GM21825 (cell line): ENCODE measurements around the gene HAPLN2.

ENCODE experiments used
- ATAC-seq: cut with Tn5 transposase; IDR thresholded peaks from one replicate; pipeline ENCODE4 v1.9.1; 2021; ENCODE audit warnings: mild to moderate bottlenecking, moderate library complexity; ENCODE audit not compliant: unreplicated experiment

Gene HAPLN2

DNA sequence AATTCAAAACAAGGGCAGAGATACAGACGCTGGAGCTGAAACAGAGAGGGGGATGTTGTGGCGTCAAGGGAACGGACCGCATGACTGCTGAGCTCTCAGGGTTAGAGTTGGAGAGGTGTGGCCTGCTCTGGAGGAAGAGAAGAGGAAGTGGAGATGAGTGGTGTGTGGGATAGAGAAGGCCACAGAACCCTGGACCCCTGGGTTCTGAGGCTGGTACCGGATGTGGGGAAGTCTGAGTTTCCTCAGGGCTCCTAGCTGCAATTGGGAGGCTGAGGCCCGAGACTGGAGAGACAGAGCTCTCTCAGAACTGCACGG, 24.5 kb downstream of the HAPLN2 start:
- no peak for ATAC-seq

DNA sequence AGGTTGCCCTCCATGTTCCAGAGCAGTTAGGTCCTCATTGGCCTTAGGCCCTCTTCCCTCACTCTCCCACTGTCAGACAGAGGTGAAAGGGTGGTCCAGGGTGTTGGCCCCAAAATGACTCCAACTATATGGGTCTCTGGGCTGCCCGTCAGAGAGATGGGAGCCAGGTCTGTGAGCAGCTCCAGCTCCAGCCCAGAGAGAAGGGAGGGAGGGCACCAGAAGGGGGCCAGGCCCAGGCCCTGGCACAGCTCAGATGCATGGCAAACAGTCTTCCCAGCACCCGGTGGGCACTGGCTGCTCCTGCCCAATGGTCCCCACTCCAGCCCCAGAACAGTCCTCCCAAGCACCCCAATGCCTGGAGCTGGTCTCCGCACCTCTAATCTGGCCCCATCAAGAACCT, 24.9 kb downstream of the HAPLN2 start:
- ATAC-seq = no peak

DNA sequence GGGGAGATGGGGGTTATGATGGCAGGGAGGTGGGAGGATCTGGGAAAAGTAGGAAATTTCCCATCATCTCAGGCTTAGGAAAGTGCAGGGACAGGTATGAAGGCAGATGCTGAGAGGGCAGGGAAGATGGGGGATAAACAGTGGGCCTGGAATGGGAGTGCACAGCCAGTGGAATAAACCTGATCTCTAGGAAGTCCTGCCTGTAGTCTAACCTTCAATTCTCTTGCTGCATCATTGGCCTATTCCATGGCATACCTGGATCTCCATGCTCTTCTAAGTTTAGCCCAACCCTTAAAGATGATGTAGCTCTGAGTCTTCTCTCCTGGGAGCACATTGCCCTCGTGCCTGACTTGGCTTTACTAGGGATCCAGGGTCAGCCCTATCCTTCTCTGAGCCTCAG, 25.4 kb downstream of the HAPLN2 start:
- ATAC-seq = no peak

DNA sequence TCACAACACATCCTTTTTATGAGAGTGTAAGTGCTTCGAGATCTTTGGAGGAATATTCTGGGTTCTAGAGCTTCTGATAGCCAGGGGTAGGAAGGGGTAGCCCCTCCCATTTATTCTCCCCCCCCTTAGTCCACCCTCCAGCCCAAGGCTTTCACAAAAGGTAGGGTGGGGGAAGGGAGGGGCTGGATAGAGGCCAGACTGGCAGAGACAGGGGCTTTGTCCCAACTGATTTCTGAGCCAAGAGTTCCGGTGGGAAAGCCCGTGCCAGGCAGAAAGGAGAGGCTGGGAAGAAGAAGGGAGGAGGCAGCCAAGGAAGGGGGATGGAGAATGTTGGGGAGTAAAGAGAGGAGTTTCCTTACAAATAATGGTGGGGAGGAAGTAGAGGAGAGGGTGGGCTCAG, 25.8 kb downstream of the HAPLN2 start:
- ATAC-seq = no peak

DNA sequence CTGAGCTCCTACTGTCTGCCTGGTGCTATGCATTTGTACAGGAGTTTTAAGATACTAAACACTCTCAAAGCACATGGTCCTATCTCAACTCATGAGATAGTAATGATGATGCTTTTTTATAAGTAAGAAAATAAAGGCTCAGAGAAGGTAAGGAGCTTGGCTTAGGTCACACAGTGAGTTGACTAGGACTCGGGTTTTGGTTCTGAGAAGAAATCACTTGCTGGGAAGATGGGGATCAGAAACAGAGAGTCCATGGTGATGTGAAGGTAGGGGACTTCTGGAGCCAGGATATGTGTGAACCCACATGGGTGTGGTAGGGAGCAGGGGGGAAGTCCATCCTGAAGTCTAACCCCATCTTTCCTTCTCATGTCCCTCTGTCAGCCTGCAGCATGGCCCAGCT, 26.5 kb downstream of the HAPLN2 start:
- no peak for ATAC-seq

DNA sequence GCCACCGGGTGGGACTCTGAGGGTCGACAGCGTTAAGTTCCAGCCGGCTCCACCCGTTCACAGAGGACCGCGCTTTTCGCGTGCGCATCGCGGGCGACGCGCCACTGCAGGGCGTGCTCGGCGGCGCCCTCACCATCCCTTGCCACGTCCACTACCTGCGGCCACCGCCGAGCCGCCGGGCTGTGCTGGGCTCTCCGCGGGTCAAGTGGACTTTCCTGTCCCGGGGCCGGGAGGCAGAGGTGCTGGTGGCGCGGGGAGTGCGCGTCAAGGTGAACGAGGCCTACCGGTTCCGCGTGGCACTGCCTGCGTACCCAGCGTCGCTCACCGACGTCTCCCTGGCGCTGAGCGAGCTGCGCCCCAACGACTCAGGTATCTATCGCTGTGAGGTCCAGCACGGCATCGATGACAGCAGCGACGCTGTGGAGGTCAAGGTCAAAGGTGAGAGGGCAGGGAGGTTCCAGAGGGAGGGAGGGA, 27.6 kb downstream of the HAPLN2 start:
- no peak for ATAC-seq

DNA sequence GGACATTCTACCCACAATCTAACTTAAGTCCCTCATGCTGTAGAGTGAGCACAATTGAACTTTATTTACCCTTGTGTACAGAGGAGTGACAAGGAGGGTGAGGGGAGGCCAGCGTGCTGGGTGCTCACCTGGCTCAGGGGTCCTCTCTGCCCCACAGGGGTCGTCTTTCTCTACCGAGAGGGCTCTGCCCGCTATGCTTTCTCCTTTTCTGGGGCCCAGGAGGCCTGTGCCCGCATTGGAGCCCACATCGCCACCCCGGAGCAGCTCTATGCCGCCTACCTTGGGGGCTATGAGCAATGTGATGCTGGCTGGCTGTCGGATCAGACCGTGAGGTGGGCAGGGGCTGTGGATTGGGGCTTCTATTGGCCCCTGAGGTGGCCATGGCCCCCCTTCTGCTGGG, 28.1 kb downstream of the HAPLN2 start:
- no peak for ATAC-seq

DNA sequence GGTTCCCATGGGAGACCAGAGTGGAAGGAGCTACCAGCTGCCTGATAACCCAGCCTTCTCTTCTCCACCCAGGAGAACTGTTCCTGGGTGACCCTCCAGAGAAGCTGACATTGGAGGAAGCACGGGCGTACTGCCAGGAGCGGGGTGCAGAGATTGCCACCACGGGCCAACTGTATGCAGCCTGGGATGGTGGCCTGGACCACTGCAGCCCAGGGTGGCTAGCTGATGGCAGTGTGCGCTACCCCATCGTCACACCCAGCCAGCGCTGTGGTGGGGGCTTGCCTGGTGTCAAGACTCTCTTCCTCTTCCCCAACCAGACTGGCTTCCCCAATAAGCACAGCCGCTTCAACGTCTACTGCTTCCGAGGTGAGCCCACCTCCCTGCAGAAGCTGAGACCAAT, 29.3 kb downstream of the HAPLN2 start:
- ATAC-seq = no peak

DNA sequence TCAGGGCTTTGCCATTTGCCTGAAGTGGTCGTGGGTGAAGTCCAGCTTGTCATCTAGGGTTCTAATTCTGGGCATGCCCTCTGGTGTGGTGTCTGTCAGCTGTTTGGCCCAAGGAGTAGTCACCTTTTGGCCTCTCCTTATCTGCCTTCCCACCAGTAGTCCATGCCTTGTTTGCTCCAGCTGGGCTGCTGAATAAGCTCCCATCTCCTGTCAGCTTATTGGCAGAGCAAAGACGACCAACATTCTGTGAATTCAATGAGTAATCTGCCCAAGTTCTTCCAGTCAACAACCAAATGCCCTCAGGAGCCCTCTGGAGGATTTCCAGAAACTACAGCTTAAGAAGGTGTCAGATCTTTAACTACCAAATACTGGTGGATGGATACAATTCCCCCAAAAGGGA, 29.7 kb downstream of the HAPLN2 start:
- no peak for ATAC-seq

DNA sequence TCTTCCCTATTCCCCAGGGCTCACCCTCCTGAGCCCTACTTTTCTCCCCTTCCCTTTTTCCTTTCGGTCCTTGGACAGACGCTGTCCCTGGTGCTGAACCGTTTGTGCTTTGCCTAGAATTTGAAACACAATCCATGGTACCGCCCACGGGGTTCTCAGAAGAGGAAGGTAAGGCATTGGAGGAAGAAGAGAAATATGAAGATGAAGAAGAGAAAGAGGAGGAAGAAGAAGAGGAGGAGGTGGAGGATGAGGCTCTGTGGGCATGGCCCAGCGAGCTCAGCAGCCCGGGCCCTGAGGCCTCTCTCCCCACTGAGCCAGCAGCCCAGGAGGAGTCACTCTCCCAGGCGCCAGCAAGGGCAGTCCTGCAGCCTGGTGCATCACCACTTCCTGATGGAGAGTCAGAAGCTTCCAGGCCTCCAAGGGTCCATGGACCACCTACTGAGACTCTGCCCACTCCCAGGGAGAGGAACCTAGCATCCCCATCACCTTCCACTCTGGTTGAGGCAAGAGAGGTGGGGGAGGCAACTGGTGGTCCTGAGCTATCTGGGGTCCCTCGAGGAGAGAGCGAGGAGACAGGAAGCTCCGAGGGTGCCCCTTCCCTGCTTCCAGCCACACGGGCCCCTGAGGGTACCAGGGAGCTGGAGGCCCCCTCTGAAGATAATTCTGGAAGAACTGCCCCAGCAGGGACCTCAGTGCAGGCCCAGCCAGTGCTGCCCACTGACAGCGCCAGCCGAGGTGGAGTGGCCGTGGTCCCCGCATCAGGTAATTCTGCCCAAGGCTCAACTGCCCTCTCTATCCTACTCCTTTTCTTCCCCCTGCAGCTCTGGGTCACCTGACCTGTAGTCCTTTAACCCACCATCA, 33.1 kb downstream of the HAPLN2 start:
- no peak for ATAC-seq

DNA sequence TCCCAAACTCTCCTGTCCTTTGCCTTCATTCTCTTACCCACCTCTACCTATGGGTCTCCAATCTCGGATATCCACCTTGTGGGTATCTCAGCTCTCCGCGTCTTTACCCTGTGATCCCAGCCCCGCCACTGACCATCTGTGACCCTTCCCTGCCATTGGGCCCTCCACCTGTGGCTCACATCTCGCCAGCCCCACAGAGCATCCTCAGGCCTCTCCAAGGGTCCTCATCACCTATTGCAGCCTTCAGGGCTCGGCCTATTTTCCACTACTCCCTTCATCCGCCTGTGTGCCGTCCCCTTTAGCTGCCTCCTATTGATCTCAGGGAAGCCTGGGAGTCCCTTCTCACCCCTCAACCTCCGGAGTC, 33.8 kb downstream of the HAPLN2 start:
- no peak for ATAC-seq

DNA sequence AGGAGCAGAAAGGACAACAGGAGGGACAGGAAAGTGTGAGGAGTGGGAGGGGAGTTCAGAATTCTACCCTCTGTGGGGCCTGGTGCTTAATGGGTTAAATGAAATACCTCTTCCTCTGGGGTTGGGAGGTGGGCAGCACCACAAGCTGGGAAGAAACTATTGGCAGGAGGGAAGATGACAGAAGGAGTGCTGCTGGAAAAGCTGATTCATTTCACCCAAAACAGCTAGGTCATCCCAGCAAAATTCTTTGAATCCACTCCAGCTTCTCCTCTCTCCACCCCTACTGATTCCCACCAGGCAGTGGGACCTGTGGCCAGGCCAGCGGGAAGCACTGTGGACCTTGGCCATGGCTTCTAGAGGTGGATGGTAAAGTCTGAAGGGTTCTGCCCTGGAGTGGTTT, 35.5 kb downstream of the HAPLN2 start:
- no peak for ATAC-seq

DNA sequence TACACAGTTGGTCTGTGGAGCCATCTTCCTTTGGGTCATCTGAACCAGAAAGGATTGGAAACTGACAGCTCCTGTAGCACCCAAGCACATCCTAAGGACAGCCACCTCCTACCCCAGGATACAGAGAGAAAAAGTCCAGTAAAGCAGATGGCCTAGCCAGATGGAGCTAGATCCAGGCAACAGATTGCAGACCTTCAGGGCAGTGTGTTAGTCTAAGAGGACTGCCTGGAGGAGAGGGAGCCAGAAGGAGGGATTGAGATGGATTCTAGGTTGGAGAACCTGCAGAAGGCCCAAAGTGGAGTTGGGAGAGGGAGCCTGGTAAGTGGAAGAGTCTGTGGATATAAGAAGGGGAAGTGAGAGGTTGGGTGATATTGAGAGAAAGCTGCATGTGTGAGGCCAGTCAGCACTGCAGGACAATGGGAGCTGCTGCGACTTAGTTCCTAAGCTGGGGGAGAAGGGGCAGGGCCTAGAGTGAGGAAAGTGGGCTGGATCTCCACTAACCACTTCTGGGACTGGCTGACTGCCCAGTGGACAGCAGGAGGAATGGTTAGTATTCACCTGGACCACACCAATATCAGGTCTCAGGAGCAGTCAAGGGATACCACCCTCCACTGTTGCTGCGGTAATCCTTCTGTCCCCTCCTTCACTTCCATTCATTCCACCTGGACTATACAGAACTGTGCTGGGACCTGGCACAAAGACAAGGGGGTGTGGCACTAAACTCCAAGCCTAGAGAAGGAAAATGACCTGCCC, 36.1 kb downstream of the HAPLN2 start:
- no peak for ATAC-seq

DNA sequence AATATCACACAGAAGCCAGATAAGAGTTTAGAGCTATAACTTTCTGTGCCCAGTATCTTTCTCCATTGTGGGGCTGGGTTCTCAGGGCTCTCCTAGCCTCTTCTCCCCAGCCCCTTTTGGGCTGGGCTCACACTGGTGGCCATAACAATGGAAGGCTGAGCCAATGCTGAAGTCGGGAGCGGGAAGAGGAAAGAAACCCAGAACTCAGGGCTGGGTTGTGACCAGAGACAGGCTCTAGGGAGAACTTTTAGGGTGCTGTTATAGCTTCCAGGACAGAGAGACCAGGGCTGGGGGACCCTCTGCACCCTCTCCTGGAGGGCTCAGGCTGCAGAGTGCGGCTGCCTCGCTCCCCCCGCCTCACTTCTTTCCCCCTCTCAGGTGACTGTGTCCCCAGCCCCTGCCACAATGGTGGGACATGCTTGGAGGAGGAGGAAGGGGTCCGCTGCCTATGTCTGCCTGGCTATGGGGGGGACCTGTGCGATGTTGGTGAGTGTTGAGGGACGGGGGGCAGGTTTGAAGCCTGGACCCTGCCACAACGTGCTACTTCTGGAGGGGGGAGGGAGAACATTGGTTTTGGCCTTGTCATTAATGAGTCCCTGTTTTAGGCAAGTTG, 36.8 kb downstream of the HAPLN2 start:
- no peak for ATAC-seq

DNA sequence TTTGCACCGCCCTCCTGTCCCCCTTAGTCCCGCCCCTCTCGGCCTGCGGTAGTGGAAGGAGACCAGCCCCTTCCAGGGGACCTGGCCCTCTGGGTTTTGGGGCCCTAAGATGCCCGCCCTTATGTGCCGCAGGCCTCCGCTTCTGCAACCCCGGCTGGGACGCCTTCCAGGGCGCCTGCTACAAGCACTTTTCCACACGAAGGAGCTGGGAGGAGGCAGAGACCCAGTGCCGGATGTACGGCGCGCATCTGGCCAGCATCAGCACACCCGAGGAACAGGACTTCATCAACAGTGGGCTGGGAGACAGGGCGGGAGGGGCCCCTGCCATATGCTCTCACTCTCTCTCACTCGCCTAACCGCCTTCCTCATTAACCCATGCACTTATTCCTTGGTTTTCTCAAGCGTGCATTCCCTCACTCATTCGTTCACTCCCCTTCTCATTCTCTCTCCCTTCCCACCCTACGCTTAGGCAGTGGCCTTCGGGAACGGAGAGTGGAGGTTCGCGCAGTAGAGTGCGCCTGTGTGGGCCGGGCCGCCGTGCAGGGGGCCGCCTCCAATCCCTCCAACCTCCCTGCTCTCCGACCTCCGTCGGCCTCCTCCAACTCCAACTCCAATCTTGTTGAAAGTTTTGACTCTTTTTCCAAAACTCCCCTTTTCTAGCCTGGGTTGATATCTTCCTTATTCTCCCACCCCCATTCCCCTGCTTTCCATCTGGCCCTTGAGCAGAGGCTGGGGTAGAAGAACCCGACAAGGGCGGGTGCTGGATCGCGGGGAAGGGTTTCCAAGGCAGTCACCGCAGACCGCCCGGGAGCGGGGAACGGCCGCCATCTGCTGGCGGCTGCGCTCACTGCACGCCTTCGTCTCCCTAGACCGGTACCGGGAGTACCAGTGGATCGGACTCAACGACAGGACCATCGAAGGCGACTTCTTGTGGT, 37.9 kb downstream of the HAPLN2 start:
- no peak for ATAC-seq

DNA sequence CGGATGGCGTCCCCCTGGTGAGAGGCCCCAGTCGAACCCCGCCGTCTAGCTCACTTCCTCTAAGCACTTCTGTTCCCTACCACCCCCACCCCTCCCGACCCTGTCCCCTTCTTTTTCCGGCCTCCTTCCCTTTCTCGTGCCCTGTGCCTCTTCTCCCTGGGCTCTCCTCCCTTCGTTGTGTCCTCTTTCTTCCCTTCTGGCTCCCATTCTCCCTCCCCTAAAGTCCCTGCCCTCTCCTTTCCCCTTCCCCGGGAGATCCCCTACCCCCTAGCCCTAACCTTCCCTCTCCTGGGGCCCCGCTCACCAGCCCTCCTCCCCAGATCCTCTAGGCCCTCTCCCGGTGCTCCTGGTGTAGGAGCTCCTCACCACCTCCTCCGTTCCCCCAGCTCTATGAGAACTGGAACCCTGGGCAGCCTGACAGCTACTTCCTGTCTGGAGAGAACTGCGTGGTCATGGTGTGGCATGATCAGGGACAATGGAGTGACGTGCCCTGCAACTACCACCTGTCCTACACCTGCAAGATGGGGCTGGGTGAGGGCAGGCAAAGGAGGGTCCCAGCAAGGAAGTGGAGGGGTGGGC, 38.6 kb downstream of the HAPLN2 start:
- no peak for ATAC-seq

DNA sequence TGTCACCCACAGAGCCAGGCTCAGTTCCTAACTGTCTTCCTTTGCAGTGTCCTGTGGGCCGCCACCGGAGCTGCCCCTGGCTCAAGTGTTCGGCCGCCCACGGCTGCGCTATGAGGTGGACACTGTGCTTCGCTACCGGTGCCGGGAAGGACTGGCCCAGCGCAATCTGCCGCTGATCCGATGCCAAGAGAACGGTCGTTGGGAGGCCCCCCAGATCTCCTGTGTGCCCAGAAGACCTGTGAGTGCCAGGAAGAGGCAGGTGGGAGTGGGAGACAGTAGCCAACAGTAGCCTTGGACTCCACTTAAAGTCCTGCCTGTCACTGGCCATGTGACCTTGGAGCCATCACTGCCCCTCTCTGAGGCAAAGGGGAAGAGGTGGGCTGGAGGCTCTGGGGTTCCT, 39.3 kb downstream of the HAPLN2 start:
- ATAC-seq = no peak

DNA sequence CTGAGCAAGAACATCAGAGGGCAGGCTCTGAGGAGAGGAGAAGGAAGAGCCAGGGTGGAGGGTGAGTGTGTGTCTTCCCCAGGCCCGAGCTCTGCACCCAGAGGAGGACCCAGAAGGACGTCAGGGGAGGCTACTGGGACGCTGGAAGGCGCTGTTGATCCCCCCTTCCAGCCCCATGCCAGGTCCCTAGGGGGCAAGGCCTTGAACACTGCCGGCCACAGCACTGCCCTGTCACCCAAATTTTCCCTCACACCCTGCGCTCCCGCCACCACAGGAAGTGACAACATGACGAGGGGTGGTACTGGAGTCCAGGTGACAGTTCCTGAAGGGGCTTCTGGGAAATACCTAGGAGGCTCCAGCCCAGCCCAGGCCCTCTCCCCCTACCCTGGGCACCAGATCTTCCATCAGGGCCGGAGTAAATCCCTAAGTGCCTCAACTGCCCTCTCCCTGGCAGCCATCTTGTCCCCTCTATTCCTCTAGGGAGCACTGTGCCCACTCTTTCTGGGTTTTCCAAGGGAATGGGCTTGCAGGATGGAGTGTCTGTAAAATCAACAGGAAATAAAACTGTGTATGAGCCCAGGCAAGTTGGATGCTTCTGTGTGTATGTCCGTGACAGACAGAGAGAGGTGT, 39.8 kb downstream of the HAPLN2 start:
- no peak for ATAC-seq

DNA sequence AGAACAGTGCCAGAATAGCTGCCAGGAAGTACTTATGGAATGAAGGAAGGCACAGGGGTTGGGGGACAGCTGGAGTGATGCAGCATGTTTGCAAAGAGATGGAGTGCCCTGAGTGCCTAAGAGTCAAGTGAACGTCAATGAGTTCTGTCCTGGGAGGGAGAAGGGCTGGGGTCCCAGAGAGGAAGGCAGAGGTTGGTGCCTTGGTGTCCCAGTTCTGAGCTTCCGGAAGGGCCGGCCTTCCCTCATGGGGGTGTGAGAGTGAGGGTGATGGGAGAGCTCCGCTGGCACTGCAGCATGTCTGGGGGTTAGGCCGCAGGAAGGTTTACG, 40.4 kb downstream of the HAPLN2 start:
- no peak for ATAC-seq

DNA sequence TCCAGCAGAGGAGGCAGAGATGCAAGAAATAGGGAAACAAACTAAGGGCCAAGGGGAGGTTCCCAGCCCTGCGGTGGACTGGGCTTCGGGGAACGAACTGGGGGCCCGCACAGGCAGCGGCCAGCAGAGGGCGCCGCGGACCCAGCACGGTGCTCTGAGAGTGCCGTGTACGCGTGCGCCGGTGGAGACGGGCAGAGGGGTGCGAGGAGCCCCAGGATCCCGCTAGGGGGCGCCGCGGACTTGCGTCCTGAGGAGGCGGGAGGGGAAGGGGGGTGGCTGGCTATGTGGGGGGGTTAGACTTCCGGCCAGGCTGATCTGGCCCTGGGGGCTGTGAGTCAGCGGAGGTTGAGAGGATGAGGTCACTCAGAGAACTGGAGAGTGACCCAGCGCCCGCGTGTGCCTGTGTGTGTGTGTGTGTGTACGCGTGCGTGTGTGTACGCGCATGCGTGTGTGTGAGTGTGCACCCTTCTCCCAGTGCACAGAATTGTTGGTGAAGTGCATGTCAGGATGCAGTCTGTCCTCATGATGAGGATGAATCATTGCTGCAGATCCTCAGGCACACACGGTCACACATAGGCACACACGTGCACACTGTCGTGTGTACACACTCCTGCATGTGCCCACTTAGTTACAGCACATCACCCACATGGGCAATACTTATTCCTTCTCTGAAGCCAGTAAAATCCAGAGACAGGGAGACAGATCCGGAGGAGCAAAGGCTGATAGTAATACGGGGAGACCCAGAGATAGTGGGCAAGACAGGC, 41.0 kb downstream of the HAPLN2 start:
- peak; percentile 71 for ATAC-seq
